HUES48 (cell line): Measurements from ENCODE around the gene EEF1G.
"Not testable (repeated sequence)": the region's sequence is repeated elsewhere in the genome, so short reads cannot be mapped to it uniquely, and the experiment has no call there.

ENCODE experiments used
- H3K27ac ChIP-seq: one replicate; pipeline ENCODE4 v1.7.0; 2013; ENCODE audit warnings: low read depth, low read length, inconsistent platforms
- H3K27me3 ChIP-seq: 2 replicates; pipeline ENCODE4 v1.6.1; 2013; ENCODE audit warnings: mild to moderate bottlenecking, low read length; ENCODE audit not compliant: control insufficient read depth, insufficient read depth
- H3K36me3 ChIP-seq: 2 replicates; pipeline ENCODE4 v1.6.1; 2013; ENCODE audit warnings: low read length; ENCODE audit not compliant: control insufficient read depth, insufficient read depth
- H3K4me1 ChIP-seq: 2 replicates; pipeline ENCODE4 v1.6.1; 2013; ENCODE audit warnings: mild to moderate bottlenecking, low read length; ENCODE audit not compliant: control insufficient read depth, insufficient read depth
- H3K4me3 ChIP-seq: 2 replicates; pipeline ENCODE4 v1.5.1; 2013; ENCODE audit warnings: mild to moderate bottlenecking, low read depth, low read length
- H3K9ac ChIP-seq: 2 replicates; pipeline ENCODE4 v1.6.1; 2013; ENCODE audit warnings: mild to moderate bottlenecking, low read depth, low read length, moderate library complexity
- H3K9me3 ChIP-seq: 2 replicates; pipeline ENCODE4 v1.6.1; 2013; ENCODE audit warnings: low read length; ENCODE audit not compliant: control insufficient read depth, insufficient read depth

The EEF1G gene, protein sequence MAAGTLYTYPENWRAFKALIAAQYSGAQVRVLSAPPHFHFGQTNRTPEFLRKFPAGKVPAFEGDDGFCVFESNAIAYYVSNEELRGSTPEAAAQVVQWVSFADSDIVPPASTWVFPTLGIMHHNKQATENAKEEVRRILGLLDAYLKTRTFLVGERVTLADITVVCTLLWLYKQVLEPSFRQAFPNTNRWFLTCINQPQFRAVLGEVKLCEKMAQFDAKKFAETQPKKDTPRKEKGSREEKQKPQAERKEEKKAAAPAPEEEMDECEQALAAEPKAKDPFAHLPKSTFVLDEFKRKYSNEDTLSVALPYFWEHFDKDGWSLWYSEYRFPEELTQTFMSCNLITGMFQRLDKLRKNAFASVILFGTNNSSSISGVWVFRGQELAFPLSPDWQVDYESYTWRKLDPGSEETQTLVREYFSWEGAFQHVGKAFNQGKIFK

DNA sequence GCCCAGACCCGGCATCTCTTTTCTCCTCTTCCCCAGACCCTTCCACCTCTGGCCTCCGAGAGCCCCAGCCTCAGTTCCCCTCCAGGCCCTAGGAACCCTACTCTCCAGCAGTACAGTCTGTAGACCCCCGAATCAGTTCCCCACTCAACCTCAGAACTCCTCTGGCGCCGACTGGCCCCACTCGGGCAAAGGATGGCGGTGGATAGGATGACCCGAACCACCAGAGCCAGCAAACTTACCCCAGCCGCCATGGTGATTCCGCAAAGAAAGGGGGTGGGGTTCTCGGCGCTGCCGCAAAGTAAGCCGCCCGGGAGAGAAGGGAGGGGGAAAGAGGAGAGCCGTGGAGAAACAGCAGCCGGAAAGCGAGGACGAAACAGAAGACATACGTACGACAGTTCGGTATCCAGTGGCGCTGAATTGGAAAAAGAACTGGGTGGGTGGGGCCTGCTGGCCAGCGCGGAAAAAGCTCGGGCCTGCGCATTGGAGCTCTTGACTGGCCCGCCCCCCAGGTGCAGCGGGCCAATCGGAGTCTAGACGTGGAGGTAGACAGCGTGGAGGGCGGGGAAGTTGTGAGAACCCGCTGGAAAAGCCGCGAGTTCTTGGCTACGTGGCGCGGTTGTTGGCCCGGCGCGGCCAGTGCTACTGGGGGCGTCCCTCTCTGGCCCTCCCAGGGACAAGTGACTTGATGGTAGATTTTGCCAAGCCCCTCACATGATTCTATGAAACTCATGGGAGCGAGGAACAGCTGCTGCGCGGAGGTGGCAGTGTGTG, at the start of gene EEF1G:
Gene EEF1G (minus strand): TSS at position 300 of the 771 bp plus-strand sequence. CDS start 49 bp downstream, at position 251.
- Histone ChIP-seq H3K9ac (peak within 1 kb of the TSS; percentile 87), H3K36me3 (peaks cover 66% of the 10 kb centered on the region), H3K9me3 (no peaks in the 10 kb centered on the region), H3K4me1 (peaks cover 16% of the 10 kb centered on the region), H3K4me3 (peak within 1 kb of the TSS; percentile 91), H3K27me3 (no peaks in the 10 kb centered on the region), H3K27ac (peak within 1 kb of the TSS; percentile 86)

DNA sequence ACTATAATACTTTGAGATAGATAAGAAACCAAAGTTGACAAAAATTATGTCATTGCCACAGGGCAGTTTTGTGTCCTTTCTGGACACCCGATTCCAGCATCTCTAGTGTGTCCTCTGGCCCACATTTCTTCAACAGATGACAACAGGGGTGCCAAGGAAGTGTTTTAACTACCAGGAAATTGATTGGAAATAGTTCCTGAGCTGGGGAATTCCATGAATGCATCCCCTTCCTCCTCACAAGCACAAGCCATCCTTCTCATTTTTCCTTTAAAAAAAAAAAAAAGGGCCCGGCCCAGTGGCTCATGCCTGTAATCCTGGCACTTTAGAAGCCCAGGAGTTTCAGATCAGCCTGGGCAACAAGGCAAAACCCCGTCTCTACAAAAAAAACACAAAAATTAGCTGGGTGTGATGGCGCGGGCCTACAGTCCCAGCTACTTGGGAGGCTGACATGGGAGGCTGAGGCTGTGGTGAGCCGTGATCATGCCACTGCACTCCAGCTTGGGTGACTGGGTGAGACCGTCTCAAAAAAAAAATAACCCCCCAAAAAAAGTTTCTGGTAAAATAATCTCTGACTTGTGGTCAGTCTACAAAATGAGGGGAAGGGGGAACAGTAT, 48.9 kb upstream of the EEF1G start:
- H3K4me3 ChIP-seq, result peak overlapping the region; percentile 87
- H3K27ac ChIP-seq, result peak overlapping the region; percentile 95
- peak overlapping the region; percentile 23; the same call in 1 of the 2 replicates for H3K9ac ChIP-seq
- H3K27me3 ChIP-seq, result no peaks in the 10 kb centered on the region
- H3K4me1 ChIP-seq, result peaks cover 9% of the 10 kb centered on the region; the same call in 1 of the 2 replicates
- peaks cover 32% of the 10 kb centered on the region for H3K36me3 ChIP-seq
- no peaks in the 10 kb centered on the region for H3K9me3 ChIP-seq

DNA sequence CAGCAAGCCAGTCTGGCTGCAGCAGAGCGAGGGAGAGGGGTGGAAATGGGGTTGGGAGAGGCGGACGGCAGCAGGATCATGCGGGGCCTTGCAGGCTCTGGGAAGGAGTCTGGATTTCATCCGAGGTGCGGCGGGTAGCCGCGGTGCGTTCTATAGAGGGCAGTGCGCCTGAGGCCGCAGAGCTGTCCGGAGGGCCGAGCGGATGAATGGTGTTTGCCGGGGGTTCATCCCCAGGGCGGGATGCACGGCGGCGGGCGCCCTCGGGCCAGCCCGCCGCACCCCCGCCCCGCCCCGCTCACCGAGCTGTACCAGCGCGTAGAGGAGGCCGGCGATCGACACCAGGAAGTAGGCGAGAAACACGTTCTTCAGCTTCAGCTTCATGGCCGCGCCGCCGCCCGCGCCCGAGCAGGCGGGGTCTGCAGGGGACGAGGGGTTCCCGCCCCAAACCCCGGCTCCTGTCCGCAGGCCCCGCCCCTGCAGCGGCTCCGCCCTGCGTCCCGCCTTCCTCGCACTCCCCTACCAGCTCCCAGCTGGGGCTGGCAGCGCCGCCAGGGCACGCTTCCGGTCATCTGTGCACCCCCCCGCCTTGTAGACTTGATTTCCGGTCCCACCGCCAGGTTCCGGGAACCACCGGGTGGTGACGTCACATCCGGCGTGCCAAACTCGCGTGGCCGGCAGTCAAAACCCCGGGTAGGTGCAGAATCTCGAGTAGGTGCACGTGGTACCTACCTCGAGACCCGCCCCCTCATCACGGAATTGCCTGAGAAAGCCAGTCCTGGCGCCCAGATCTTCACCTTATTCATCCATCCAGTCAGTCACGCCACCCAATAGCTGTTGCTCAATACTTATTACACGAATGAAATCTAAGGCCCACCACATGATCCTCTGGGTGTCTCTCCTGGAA, 48.1 kb upstream of the EEF1G start, which contains the start of gene B3GAT3:
Gene B3GAT3 (minus strand): TSS at position 420 of the 904 bp plus-strand sequence. CDS start 39 bp downstream, at position 381.
- Histone ChIP-seq H3K27me3 (no peaks in the 10 kb centered on the region), H3K9ac (peak within 1 kb of the TSS; percentile 78), H3K36me3 (peaks cover 29% of the 10 kb centered on the region), H3K27ac (peak within 1 kb of the TSS; percentile 95), H3K9me3 (no peaks in the 10 kb centered on the region), H3K4me1 (peaks cover 9% of the 10 kb centered on the region; the same call in 1 of the 2 replicates), H3K4me3 (peak within 1 kb of the TSS; percentile 87)

DNA sequence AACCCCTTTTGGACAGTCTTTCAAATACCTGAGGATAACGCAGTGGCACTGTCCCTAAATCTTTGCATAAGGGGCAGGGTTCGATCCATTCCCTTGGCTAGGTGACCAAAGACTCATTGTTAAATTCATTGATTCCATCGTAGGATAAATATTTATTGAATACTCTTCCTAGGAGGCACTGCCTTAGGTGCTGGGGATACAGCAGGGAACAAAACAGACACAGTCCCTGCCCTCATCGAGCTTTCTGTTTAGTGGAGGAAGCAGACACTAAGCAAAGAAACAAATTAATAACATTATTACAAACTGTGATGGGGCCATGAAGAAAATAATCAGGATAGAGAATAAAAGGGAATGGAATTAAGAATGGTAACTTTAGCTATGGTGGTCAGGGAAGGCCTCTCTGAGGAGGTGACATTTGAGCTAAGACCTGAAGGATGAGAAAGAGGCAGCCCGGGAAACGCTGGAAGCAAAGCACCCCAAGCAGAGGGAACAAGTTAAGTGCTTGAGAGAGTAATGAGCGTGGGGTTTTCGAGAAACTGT, 47.4 kb upstream of the EEF1G start:
- peak overlapping the region; percentile 95 for H3K27ac ChIP-seq
- peaks cover 22% of the 10 kb centered on the region for H3K36me3 ChIP-seq
- peak overlapping the region; percentile 87 for H3K4me3 ChIP-seq
- H3K9me3 ChIP-seq, result no peaks in the 10 kb centered on the region
- H3K4me1 ChIP-seq, result peaks cover 9% of the 10 kb centered on the region; the same call in 1 of the 2 replicates
- no peaks in the 10 kb centered on the region for H3K27me3 ChIP-seq
- H3K9ac ChIP-seq, result peak overlapping the region; percentile 78

DNA sequence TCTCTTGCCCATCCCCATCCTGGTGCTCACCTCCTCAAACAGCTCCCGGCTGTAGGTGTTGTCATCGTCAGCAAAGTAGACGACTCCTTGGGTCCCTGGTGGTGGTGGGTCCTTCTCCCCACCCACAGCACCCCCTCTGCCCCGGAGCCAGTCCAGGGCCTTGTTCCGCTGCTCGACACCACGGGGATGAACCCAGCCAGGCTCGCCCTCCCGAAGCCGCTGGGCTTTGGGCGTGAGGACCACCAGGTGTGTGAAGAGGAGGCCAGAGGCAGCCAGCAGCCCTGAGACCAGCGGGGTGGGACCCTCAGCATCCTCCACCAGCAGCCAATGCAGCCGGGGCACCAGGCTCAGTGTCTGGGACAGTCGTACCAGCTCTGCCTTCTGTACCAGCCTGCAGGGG, 43.3 kb upstream of the EEF1G start:
- not testable (repeated sequence) for H3K36me3 ChIP-seq, H3K27me3 ChIP-seq, H3K4me3 ChIP-seq, H3K9ac ChIP-seq, H3K4me1 ChIP-seq, H3K27ac ChIP-seq, H3K9me3 ChIP-seq

DNA sequence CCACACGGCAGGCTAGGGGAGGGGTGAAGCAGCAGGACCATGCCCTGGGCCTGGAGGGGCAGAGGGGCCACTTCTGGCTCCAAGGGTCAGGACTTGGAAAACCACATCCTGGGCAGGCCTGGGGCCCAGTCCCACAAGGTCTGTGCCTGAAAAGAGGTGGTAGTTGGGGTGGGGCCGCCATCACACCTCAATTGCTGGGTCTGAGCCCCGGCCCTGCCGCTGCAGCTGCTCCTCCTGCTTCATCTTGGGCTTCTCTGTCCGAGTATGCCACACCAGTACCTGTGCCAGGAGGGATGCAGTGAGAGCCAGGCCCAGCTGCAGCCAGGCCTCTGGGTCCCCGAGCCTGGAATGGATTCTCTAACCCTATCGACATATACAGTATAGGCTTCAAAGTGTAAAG, 41.8 kb upstream of the EEF1G start:
- peaks cover 6% of the 10 kb centered on the region; the same call in 1 of the 2 replicates for H3K4me1 ChIP-seq
- H3K9me3 ChIP-seq, result no peaks in the 10 kb centered on the region
- H3K9ac ChIP-seq, result no peak overlapping the region
- H3K27ac ChIP-seq, result no peak overlapping the region
- H3K4me3 ChIP-seq, result no peak overlapping the region
- H3K36me3 ChIP-seq, result peaks cover 5% of the 10 kb centered on the region; the same call in 1 of the 2 replicates
- no peaks in the 10 kb centered on the region; the same call in 1 of the 2 replicates for H3K27me3 ChIP-seq

DNA sequence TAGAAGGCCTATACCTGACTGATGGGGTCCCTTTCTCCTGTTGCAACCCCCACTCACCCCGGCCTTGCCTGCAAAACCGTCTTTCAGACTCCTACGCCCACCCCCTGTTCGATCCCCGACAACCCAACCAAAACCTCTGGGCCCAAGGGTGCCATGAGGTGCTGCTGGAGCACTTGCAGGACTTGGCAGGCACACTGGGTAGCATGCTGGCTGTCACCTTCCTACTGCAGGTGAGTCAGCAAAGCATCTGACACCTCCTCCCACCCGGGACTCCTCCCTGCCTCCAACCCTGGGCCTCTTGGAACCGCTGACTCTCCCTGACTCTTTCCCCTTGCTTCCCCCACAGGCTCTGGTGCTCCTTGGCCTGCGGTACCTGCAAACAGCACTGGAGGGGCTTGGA, 40.6 kb upstream of the EEF1G start:
- H3K9ac ChIP-seq, result no peak overlapping the region
- H3K27ac ChIP-seq, result no peak overlapping the region
- no peak overlapping the region for H3K4me3 ChIP-seq
- peaks cover 6% of the 10 kb centered on the region; the same call in 1 of the 2 replicates for H3K4me1 ChIP-seq
- H3K9me3 ChIP-seq, result no peaks in the 10 kb centered on the region
- peaks cover 5% of the 10 kb centered on the region; the same call in 1 of the 2 replicates for H3K36me3 ChIP-seq
- H3K27me3 ChIP-seq, result no peaks in the 10 kb centered on the region; the same call in 1 of the 2 replicates

DNA sequence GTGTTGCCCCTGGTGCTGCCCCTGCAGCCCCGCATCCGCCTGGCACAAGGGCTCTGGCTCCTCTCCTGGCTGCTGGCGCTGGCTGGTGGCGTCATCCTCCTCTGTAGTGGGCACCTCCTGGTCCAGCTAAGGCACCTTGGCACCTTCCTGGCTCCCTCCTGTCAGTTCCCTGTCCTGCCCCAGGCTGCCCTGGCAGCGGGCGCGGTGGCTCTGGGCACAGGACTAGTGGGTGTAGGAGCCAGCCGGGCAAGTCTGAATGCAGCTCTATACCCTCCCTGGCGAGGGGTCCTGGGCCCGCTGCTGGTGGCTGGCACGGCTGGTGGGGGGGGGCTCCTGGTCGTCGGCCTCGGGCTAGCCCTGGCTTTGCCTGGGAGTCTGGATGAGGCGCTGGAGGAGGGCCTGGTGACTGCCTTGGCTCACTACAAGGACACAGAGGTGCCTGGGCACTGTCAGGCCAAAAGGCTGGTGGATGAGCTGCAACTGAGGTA, 39.6 kb upstream of the EEF1G start:
- peak overlapping the region; percentile 72; the same call in 1 of the 2 replicates for H3K4me3 ChIP-seq
- H3K27ac ChIP-seq, result peak overlapping the region; percentile 27
- H3K4me1 ChIP-seq, result peaks cover 6% of the 10 kb centered on the region; the same call in 1 of the 2 replicates
- peaks cover 5% of the 10 kb centered on the region; the same call in 1 of the 2 replicates for H3K36me3 ChIP-seq
- H3K27me3 ChIP-seq, result no peaks in the 10 kb centered on the region; the same call in 1 of the 2 replicates
- H3K9me3 ChIP-seq, result no peaks in the 10 kb centered on the region
- H3K9ac ChIP-seq, result no peak overlapping the region

DNA sequence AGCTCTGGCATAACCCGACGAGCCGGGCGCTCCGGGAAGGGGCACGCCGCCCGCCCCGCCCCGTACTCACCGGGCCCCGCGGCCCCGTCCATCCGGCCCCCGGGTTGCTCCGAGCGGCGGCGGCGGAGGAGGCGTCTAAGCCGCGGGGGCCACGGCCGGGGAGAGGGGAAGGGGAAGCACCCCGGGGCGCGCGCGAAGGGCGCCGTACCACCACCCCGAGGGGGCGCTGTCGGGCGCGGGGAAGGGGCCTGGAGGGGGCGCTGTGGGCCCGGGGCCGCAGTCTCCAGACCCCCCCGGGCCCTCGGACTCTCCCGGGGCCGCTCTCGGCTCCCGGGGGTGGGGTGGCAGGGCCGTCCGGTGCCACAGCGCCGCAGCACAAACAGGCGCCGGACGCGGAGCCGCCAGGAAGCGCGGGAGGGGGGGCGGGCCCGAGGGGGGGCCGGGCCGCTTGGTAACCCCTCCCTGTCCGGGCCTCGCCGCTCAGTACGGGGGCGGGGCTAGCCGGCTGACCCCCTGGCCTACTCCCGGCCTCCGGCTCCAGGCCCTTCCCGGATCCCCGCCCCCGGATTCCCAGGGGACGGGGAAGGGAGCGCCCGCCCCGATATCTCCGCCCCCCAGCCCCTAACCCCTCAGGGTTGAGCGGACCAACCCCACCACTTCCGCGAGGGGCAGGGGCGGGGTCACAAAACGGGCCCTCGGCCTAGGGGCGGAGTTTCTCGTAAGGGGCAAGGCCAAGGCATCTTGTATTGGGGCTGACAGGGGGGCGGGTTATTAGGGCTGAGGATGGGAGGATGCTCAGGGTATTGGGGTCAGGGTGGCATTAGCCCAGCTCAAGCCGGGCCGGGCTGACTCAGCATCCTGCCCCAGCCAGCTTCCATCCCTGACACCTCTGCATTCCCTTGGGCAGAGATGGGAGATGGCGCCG, 38.9 kb upstream of the EEF1G start, which contains the start of the genes EML3 and ROM1:
Gene EML3 (minus strand): TSS at position 410 of the 925 bp plus-strand sequence. CDS start 318 bp downstream, at position 92.
Gene ROM1 (plus strand): TSS at position 892 of the 925 bp plus-strand sequence. CDS start 25 bp downstream, at position 917.
- no peaks in the 10 kb centered on the region; the same call in 1 of the 2 replicates for H3K27me3 ChIP-seq
- no peak within 1 kb of the TSS for H3K9ac ChIP-seq
- H3K36me3 ChIP-seq, result peaks cover 5% of the 10 kb centered on the region; the same call in 1 of the 2 replicates
- peaks cover 6% of the 10 kb centered on the region; the same call in 1 of the 2 replicates for H3K4me1 ChIP-seq
- peak within 1 kb of the TSS; percentile 27 for H3K27ac ChIP-seq
- no peaks in the 10 kb centered on the region for H3K9me3 ChIP-seq
- H3K4me3 ChIP-seq, result peak within 1 kb of the TSS; percentile 72
